ENCODE measurements around the gene KLHDC7B.
A peak's percentile ranks its signal among the peaks of the same experiment; 100 is the strongest.

The KLHDC7B gene

DNA sequence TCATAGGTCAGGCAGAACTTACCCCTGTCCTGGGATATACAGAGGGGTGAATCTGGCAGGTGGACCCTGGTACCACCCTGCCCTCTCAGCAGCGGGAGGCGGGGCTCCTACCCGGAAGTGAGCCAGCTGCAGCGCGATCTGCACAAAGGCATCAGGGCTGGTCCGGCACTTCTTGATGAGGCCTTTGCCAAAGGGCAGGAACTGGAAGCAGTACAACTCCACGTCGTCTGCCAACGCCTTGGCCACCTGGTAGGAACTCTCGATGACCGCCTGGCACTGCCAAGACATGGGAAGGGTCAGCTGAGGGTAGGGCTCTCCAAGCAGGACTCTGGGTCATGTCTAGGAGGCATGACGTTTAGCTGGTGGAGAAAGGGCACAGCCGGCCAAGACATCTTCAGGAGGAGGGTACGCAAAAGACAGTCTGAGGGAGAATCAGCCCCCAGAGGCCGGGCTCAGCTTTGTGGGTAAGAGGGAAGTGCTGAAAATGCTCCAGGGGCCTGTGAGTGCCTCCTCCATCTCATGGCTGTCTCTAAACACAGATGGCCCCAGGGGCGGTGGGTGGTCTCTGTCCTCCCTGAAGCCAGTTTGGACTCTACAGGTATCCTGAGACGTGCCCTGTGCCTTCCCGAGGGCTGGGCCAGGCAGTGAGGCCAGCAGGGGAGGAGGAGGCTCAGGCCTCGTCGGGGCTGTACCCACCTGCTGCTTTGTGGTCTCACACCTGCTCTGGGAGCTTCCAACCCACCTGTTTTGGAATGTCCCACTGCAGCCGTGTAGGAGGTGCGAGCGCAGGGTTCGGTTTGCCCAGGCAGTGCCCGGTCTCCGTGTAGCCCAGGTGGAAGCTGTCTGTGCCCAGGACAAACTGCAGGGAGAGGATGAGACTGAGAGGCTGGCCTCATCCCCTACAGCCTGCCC lies 25.8 kb downstream of the KLHDC7B start:
- no peak overlapping the region for H3K4me3 ChIP-seq (ENCODE audit: low read depth, low read length)

DNA sequence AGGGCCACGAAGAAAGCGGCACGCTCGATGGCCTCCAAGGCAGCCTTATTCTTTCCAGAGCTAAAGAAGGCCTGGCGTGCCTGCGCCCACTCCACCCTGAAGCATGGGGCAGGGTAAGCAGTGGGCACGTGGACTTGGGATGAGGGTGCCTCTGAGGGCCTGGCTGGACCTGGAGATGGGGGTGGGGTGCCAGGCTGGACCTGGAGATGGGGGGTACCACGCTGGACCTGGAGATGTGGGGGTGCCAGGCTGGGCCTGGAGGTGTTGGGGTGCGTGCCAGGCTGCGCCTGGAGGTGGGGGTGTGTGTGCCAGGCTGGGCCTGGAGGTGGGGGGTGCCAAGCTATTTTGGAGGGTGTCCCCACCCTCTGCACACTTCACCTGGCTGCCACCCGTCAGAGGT lies 27.3 kb downstream of the KLHDC7B start:
- no peak overlapping the region for H3K4me3 ChIP-seq (ENCODE audit: low read depth, low read length)

DNA sequence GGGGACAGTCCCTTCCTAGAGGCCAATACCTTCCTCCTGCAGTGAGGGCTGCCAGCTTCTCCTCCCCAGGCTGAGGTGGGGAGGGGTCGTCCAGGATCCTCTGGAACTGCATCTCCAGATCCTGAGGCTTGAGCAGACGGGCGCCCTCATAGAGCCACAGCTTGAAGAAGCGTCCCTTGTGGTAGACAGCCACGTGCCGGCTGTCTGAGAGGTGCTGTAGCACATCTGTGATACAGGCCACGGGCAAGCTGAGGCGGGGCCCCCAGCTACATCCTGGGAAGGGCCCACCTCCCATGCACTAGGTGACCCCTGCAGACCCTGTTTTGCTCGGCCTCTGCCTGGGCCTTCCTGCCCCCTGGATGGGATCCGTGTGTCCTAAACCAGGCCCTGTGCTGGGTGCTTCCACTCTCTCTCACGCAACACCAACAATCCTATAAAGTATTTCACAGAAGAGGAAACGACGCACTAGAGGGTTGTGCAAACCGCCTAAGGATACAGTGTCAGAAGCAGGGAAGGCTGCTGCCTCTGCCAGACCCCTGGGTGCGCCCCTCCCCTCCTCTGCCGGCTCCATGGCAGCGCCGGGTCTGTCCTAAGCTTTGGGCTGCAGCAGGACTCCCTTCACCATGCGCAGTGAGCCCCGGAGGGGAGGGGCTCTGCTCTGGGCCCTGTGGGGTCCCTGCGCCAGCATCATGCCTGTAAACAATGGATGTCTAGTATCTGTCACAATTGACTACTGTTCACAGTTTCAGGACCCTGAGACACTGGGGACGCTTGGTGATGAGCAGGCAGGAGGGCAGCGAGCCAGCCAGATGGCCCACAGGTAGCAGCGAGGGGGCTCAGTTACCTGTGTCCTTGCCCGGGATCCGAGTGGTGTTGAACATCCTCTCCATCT lies 28.0 kb downstream of the KLHDC7B start:
- H3K4me3 ChIP-seq (ENCODE audit: low read depth, low read length): no peak overlapping the region

DNA sequence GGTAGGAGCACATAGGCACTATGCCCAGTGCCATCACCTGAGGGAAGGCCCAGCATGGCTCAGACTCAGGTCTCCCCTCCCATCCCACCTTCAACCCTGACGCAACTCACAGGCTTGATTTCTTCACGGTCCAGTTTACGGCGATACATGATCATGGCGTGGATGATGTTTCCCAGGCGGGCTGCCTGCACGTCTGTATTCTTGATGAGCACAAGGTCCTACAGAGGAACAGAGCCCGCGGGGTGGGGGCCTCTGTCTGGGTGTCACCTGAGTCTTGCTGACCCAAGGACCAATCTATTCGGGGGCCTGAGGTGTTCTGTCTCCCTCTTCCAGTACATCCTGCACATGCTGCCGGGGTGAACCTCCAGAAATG lies 28.7 kb downstream of the KLHDC7B start:
- no peak overlapping the region for H3K4me3 ChIP-seq (ENCODE audit: low read depth, low read length)

DNA sequence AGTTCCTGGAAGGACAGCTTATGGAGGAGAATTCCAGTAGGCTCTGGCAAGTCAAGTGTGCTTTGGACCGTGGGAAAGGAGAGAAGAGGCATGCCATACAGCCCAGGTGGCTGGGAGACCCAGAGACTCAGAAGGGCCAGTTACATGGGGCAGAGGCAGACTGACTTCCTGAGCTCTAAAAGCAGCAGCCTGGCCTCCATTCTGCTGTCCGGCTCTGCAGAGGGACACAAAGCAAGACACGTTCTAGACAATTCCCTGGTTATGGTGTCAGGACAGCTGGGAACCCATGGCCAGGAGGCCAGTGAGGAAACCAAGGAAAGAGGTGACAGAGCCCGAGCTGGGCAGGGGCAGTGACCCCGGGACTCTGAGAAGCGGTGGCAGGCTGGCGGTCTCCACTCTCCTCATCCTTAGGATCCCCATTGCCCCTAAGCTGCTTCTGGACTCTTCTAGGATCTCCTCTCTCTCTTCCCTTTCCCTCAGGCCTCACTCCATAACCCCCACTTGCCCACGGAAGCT lies 29.8 kb downstream of the KLHDC7B start:
- H3K4me3 ChIP-seq (ENCODE audit: low read depth, low read length): no peak overlapping the region

DNA sequence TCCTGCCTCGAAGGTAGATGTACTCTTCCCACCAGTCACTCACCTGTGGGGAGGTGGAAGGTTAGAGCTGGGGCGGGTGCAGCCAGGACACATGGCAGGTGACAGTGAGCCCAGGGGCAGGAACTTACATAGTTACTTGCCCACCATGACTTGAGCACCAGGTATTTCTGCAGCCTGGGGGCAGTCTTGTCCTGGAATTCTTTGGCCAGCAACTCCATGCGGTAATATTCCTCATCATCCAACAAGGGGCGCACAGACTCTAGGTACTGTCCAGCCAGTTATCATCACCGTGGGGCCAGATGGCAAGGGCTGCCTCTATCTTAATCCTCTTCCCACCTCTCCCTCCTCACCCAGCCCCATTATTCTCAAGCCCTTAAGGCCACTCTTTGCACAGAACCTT lies 30.4 kb downstream of the KLHDC7B start:
- H3K4me3 ChIP-seq (ENCODE audit: low read depth, low read length): no peak overlapping the region

DNA sequence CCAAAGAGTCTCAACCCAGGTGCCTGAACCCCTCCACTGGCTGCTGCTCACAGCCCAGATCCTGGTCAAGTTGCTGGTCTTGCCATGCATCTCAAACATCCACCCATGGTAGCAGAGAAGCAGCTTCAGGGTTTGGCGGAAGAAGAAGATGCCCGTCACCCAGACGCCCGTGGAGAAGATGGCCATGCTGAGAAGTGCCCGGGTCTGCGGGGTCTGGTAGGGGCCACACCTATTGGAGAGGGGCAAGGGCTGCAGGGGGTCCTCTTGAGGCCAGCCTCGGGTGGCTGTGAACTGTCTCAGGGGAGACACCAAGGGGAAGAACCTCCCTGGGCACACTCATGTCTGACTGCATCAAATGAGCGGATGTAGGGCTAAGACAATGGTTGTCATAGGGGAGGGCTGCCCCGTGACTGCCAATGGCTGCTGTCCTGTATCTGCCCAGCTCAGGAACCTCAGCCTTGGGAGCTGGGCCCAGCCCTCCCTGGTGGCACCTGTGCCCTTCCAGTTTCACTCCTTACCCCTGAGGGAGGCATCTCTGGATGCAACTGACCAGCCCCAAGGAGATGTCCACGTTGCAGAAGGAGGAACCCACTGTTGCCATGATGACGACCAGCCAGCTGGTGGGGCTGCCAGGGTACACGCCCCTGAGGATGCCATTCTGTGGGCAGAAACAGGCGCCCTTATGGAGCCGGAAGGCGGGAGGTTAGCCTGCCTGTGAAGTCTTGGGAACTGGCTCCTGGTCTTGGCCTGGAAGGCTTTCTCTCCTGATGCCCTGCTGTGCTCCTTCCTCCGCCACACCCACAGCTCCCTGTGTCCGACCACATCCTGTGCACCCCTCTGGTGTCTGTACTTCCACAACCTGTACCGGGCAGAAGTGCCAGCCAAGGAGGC lies 31.4 kb downstream of the KLHDC7B start:
- no peak overlapping the region for H3K4me3 ChIP-seq (ENCODE audit: low read depth, low read length)

DNA sequence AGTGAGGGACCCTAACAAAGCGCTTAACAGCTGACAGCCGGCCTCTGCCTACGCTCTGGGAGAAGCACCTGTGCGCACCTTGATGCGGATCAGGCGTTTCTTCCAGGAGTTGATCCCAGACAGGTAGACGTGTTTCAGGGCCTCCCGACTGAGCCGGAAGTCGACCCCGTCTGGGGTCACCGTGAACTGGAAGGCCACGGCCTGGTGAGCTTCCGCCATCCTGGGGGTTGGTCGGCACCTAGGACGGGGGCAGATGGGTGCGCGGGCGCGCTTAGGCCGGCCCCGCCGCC lies 31.9 kb downstream of the KLHDC7B start:
- H3K4me3 ChIP-seq (ENCODE audit: low read depth, low read length): no peak overlapping the region

DNA sequence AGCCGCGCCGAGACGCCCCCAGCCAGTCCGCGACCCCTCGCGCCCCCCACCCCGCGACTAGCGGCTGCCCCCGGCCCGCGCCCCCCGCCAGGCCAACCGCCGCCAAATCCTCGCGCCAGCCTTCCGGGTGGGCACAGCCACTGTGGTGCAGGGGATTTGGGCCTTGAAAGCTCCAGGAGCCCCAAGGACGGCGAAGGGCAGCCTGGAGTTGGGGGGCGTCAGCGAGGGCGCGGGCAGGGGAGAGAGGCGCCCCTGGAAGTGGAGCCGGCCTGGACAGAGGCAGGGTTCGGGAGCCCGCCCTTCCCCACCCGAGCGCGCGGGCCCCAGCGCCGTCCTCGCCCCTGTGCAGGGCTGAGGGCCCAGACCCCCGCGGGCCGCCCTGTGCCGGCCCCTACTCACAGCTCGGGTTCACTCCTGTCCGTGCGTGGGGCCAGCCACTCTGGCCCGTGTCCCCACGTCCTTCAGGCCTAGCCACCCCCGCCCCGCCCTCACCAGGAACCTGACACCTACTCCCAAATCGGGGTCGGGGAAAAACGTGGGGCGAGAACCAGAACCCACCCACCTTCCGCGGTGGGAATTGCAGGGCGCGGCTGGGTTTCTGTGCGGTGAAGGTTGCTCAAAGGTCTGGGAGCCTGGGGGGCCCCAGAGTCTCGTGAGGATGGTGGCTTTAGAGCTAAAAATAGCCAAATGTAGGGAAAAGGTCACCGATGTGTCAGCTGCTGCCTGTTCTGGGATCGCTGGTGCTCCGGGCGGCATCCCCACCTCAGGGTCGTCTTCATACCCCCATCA lies 32.5 kb downstream of the KLHDC7B start, which contains the start of gene CPT1B:
Gene CPT1B, minus strand, starts transcription at position 441 of the 789 bp plus-strand sequence. CDS start 512 bp downstream, outside the sequence.
- no peak within 1 kb of the TSS for H3K4me3 ChIP-seq (ENCODE audit: low read depth, low read length)

DNA sequence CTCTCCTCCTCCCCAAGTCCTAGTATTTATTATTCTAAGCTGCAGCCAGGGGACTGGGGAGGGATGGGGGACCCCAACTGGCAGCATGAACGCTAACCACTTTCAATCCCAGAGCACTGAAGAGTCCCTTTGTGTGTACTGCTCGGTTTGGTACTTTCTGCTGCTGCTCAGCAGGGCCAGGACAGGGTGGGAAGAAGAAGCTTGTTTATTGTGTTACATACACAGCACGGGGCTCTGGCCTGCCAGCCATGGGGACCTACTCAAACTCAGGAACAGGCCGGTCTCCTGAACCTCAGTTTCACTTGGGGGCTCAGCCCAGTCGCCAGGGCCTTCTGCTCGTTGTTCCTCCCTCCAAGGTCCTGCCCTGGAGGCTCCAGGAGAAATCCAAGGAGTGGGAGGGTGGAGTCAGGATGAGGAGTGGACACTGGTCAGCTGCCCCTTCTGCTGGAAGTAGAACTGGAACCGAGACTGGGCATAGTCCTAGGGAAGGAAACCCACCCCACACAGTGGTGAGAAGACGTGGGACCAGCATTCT lies 33.1 kb downstream of the KLHDC7B start:
- H3K4me3 ChIP-seq (ENCODE audit: low read depth, low read length): no peak overlapping the region

DNA sequence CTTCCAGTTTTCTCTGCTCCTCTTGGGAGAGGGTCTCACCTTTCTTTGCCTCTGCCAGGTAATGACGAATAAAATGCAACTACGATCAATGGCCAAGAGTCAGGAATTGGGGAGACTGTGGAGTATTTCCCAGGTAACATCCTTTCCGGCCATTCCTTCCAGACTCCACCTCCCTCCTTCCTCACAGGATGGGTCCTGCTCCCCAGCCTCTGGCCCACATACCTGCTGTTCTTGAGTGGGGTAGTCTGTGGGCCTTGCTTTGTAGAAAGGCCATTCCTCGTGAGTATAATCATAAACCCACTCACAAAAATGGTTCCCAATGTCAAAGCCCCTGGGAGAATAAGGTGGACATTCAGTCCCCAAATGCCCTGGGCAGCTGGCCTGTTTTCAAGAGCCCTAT lies 34.1 kb downstream of the KLHDC7B start:
- H3K4me3 ChIP-seq (ENCODE audit: low read depth, low read length): no peak overlapping the region

DNA sequence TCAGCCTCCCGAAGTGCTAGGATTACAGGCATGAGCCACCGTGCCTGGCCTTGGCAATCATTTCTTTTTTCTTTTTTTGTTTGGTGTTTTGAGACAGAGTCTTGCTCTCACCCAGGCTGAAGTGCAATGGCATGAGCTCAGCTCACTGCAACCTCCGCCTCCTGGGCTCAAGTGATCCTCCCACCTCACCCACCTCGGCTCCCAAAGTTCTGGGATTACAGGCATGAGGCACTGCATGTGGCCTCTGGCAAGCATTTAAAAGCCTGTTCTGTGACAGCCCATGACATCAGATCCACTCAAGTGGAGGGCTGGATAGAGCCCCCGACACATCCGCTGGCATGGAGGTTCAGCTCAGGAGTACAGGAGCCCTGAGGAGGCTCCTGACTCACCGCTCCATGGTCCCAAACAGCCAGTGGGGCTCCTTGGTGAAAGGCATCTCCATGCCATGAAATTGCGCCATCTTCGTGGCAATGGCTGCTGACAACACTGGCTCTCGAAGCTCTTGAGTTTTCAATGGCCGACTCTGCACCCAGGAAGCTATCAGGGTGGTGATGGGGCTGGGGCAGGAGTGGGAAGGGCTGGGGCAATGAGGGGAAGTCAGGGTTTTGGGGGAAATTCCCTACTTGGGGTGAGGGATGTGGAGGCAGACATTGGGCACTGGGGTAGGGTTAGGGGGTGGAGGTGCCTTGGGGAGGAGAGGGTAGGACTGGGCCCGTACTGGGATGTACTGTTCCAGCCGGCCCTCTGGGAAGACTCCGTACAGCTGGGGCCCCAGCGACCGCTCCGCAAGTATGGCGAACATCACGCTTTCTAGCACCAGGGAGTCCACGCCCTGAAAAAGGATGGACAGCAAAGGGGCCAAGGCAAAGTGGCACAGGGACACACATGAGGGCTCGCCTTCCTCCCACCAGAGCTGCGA lies 35.6 kb downstream of the KLHDC7B start:
- peak overlapping the region; percentile 81 for H3K4me3 ChIP-seq (ENCODE audit: low read depth, low read length)

DNA sequence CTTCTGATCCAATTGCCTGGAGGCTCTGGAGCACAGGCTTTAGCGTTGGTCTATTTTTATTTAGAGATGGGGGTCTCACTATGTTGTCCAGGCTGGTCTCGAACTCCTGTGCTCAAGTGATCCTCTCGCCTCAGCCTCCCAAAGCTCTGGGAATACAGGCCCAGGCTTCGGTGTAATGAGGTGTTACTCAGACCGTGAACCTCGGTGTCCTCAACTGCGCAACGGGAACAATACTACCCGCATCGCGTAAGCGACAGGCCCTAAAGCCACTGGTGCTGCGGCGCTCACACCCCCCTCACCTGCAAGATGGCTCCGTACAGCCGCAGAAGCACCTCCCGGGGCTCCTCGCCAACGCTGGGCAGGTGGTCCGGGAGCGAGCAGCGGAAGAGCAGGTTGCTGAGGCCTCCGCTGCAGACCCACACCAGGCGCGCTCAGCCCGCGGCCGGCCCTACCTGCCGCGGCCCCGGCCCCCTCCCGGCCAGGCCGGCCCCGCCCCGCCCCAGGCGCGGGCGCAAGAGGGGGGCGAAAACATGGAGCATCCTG lies 36.3 kb downstream of the KLHDC7B start:
- peak overlapping the region; percentile 81 for H3K4me3 ChIP-seq (ENCODE audit: low read depth, low read length)

DNA sequence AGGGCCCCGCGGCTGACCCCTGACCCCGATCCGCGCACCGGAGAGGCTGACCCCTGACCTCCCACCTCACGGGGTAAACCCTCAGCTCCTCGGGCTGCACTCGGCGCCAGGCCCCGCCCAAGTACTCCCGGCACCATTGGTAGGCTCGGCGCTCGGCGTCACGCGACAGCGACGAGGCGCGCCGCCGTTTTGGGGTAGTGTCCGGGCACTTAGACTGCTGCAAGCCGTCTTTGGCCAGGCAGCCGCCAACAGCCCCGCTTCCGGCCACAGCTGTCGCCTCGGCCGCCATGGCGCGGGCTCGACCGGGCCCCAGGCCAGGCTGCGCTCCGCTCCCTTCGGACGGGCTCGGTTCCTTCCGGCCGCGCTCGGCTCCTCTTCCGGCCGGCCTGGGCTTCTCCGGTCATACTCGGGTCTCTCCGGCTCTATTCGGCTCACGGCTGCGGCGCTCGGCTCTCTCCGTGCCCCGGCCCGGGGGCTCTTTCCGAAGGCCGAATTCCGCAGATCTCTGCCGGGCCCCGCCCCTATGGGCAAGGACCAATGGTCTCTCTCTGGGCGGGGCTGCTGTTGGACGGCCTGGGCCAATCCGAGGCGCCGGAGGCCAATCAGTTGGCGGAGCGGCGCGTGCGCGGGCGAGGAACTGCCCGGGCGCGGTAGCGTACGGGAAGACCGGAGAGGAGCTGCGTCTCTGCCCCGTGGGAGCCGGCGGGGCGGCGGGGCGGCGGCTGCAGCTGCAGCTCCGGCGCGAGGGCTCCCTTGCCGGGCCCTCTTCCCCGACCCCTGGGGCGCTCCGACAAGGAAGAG lies 37.0 kb downstream of the KLHDC7B start, which contains the start of gene CHKB:
Gene CHKB, minus strand, starts transcription at position 357 of the 801 bp plus-strand sequence. Its CDS starts 68 bp downstream, at position 289.
- H3K4me3 ChIP-seq (ENCODE audit: low read depth, low read length): peak within 1 kb of the TSS; percentile 81

DNA sequence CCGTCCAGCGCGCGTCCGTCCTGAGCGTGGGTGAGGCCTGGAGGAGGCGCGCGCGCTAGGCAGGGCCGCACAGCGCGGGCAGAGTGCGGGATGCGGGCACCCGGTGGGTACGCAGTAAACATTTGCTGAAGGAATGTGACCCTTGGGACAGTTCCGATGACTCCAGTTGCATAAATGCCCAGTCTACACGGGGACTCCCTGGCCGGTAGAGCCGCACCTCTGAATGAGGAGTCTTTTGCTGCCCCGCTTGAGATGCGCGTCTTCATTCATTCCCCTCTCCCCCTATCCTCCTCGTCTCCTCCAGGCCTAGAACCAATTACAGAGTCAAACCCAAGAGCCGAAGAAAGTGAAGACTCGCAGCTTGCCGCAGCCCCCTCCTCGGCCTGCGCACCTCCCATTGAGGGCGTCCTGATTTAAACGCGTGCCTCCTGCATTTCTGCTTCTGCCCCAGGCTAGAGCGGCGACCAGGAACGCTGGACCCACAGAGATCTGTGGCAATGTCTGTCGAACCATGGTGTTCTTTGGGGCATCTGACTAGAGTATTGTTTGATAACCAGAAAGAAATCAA lies 37.7 kb downstream of the KLHDC7B start:
- H3K4me3 ChIP-seq (ENCODE audit: low read depth, low read length): peak overlapping the region; percentile 47

DNA sequence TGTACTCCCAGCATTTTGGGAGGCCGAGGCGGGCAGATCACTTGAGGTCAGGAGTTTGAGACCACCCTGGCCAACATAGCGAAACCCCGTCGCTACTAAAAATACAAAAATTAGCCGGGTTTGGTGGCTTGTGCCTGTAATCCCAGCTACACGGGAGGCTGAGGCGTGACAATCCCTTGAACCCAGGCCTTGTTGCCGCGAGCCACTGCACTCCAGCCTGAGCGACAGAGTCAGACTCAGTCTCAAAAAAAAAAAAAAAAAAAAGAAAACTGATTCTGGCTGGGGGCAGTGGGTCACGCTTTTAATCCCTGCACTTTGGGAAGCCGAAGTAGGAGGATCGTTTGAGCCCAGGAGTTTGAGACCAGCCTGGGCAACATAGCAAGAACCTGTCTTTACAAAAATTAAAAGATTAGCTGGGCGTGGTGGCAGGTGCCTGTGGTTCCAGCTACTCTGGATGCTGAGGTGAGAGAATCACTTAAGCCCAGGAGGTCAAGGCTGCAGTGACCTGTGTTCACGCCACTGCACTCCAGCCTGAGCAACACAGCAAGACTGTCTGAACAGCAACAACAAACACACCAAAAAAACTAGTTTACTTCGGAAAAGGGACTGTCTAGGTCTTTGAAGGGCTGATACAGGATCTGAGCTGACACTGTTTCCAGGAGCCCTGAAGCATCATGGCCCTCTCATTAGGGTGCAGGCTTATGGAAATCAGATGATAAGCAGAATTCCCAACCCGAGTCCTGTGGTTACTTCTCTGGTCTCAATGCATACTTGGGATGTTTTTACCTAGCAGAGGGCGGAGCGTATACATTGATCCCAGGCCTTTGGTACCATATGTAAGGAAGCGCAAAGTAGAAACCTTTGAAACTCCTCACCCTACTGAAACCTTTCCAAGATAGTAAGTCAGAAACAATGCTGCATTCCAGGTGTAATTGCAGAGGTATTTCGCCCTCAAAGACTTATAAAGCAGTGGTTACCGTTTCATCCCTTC lies 38.7 kb downstream of the KLHDC7B start:
- no peak overlapping the region for H3K4me3 ChIP-seq (ENCODE audit: low read depth, low read length)

Data from iPS-11a (cell line).